HG03378 (cell line): ENCODE results near the gene UXS1.
"Not testable (repeated sequence)": the region's sequence is repeated elsewhere in the genome, so short reads cannot be mapped to it uniquely, and the experiment has no call there.

Experiments used
- ATAC-seq: cut with Tn5 transposase; IDR thresholded peaks from one replicate; pipeline ENCODE4 v1.9.1; 2021; ENCODE audit warnings: mild to moderate bottlenecking, moderate library complexity; ENCODE audit not compliant: unreplicated experiment

The UXS1 gene

DNA sequence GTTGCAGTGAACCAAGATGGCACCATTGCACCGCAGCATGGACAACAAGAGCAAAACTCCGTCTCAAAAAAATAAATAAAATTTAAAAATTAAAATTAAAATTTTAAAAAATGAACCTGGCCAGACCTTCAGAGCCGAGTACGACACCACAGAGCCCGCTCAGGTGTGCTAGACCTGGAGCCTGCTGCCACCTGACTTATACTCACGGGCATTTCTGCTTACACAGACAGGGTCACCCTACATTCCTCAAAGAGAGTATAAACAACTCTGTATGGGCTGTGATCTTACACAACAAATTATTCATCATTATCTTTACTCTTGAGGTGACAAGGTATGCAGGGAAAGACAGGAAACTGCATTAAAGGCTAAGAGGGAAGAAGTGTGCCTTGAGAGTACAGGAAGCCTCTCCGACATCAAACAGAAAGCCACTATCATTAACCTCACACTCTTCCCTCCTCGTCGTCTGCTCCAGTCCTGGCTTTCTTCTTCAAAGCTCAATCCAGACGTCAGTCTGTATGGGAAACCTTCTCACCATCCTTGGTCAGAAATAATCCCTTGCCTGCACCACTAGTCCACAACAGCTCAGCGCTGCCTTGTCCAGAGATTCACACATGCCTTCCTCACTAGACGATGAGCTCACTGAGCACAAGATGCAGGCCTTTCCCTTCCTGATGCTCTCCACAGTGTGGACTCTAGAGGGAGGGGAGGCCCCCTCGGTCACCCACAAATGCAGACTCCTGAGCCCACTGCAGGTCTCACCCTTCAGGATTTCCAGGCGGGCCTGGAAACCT is 56.2 kb downstream of the UXS1 start:
- ATAC-seq: no peak

DNA sequence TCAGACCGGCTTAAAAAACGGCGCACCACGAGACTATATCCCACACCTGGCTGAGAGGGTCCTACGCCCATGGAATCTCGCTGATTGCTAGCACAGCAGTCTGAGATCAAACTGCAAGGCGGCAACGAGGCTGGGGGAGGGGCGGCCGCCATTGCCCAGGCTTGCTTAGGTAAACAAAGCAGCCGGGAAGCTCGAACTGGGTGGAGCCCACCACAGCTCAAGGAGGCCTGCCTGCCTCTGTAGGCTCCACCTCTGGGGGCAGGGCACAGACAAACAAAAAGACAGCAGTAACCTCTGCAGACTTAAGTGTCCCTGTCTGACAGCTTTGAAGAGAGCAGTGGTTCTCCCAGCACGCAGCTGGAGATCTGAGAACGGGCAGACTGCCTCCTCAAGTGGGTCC is 62.9 kb downstream of the UXS1 start:
- ATAC-seq: not testable (repeated sequence)

DNA sequence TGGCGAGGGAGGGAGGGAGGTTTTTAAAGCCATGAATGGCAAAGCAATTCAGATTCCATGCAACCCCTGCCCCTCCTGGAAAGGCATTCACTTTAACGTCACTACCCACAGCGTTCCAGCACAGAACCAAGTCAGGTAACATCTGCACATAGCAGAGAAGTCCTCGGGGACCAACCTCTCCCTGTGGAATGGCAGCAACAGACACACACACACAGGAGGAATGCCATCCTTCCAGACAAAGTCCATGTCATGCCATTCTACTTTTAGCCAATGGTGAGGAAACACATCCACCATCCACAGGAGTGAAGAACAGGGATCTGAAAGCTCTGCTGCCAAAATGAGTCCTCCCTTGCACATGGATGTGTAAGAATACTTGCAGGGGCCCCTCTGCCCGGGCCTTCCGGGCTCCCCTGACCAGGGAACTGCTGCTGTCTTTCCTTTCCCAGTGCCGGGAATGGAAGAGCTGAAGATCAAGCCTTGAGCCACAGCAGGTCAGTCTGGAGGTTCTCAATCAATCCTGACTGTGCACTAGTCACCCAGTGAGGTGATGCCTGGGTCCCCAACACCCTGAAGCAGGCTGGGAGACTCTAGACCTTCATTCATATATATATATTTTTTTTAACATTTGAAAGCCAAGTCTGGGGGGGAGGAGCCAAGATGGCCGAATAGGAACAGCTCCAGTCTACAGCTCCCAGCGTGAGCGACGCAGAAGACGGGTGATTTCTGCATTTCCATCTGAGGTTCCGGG is 63.7 kb downstream of the UXS1 start:
- no peak for ATAC-seq

DNA sequence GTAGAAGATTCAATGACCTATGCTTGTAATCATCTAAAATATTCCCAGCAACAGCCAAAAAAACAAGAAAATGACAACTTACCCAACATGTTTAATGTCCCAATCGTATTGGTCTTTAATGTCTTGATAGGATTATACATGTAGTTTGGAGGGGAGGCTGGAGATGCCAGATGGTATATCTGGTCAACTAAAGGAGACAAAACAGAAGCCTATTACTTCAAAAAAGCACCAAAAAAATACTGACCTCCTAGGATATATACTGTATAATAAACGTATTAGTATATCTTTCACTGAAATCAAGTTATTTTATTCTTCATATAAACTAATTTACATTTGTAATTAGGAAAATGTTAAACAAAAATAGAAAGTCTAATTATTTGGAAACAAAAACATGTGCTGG is 64.5 kb downstream of the UXS1 start:
- ATAC-seq: no peak

DNA sequence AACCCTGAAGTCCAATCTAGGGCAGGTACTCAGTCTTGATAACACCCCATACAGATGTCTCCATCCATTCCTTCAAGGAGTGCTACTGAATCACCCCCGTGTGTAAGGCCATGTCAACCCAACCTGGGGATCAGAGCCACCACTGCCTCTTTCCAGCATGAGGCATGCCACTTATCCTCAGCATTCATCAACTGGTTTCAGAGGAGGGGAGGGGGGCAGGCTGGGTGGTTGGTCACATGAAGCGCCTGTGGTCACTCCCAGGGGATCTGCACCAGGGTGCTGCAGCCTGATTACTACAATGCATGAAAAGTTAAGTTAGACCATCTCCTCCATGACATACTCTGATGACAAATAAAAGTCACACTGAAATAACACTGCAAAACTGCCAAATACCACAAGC is 65.0 kb downstream of the UXS1 start:
- ATAC-seq: no peak

DNA sequence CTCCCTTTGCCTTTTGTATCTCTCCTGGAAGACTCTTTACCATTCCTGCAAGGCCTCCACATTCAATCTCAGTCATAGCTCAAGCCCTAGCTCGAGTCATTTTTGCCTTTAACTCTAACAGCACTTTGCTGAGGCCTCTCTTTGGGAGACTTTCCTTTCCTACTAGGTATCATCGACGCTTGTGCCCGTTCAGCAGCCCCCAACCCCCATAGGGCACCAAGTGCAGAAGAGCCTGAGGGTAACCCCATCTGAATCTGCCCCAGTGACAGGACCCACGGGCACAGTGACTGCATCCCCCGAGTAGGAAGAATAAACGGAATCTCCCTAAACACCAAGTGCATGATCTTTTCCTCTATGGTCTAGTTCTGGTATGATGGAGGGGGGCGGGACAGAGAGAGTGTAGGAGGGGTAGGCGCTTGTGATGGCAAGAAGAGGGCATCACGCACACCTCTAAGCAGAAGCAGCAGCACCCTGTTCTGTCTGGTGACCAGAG is 66.3 kb downstream of the UXS1 start:
- no peak for ATAC-seq

DNA sequence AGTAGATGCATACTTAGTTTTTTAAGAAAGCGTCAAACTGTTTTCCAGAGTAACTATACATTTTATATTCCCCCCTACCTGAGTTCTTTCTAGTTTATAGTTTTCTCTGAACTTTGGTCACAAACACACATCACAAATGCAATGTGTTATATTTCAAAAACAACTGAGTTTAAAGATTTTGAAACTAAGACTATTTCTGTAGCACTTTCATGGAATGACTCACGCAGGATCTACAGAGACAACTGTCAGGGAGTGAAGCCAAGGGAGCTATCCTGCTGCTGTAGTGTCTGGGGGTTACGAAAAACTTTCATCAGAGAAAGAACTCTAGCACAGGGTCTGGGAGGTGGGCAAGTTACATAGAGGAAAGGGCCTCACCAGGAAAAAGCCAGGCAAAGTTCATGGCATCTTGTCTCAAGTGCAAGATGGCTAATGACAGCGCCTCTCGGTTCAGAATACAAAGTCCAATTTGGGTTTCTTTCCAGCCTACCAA is 66.8 kb downstream of the UXS1 start:
- ATAC-seq: no peak

DNA sequence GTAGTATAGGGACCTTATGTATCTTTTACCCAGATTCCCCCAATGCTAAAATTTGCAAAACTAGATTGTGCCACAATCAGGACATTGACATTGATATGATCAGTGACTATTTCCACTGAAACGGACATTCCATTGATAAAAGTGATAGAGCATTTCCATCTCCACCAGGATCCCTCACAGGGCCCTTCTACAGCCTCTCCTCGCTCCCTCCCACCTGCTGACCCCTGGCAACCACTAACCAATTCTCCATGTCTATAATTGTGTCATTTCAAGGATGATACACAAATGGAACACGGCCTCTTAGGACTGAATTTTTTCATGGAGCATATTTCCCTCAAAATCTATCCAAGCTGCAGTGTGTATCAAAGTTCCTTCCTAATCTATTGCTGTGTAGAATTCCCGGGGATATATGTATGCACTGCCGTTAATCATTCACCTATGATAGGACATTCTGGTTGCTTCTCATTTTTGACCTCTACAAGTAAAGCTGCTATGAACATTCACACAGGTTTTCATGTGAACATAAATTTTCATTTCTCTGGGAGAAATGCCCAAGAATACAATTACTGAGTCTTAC is 67.3 kb downstream of the UXS1 start:
- ATAC-seq: no peak

DNA sequence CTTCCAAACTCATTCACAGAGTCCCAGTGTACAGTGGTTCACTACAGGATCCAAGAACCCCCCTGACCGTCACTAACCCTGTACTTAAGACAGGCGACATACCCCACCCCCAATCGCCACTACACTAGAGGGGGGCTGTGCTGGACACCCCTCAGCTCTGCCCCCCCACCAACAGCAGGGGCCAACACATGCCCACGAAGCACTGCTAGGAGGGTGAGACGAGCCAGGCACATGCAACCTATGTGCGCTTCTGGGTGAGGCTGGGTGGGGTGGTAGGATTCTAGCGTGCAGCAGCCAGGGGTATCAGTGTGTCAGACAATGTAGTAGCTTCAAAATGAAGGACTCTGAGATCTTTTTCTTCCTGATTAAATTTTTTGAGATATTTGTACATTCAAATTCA is 67.8 kb downstream of the UXS1 start:
- ATAC-seq: no peak

DNA sequence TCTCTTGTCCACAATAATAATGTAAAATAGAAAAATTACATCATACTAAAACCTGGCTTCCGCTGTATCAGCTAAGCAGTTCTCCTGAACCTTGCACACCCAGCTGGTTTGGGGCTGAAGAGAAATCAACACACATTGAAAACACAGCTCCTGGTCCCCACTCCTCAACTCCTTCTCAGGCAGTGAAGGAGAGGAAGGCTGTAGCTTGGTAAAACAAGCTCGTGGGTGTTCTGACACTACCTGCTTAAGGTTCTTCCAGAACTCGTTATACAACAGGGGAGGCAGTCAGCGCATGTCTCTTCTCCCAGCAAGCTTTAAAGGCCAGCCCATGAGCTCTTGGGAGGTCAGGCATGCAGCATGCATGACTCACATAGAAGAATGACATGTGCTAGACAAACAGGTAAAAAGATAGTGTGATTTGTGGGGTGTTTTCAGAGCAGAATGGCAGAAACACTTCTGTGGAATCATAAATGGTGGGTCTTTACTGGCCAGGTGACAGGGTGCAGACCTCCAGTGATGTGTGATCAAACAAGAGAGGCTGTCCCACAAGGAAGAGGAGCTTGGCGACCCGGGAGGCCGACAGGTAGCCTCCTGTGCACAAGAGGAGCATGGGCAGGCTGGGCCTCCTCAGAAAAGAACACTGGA is 69.1 kb downstream of the UXS1 start:
- no peak for ATAC-seq

DNA sequence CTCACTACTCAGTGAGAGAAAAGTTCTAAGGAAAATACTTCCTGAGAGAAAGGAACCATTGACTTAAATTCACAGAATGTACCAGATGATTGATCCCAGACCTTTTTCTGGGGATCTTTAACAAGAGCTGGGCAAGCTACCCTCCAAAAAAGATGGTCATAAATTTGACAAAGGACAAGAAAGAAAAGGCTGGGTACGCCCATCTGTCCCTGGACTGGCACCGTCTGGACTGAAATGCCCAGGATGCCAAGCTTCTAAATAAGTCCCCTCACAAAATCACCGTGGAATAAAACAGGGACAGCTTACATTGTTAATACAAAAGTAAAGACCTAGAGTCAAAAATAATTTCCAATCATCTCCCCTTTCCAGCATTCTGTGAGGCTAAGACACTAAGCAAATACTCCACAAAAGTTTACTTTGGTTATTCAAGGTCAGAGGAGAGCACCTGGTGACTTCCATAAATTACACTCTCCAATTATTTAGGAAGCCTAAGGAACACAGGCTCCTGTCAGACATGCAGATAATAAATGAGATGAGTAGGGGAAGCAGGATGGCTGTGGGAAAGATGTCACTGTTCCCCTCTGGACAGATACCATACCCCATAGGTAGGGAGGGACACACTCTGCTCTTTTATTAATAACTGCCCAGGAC is 69.9 kb downstream of the UXS1 start:
- ATAC-seq: no peak

DNA sequence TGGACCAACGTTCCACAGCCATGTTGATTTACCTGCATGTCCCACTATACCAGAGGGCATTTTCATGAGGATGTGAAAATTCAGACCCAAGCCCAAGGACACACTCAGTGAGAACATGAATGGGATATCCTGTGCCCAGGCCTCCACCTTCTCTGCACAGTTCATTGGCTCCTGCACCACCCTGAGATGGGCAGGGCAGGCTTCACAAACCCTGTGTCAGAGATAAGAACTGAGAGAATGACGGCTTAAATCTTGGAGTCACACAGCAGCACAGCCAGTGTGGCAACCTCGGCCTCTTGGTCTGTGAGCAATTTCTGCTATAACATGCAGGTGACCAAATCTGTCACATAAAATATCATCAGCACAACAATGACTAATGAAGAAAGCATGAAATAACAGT is 71.9 kb downstream of the UXS1 start:
- ATAC-seq: no peak

DNA sequence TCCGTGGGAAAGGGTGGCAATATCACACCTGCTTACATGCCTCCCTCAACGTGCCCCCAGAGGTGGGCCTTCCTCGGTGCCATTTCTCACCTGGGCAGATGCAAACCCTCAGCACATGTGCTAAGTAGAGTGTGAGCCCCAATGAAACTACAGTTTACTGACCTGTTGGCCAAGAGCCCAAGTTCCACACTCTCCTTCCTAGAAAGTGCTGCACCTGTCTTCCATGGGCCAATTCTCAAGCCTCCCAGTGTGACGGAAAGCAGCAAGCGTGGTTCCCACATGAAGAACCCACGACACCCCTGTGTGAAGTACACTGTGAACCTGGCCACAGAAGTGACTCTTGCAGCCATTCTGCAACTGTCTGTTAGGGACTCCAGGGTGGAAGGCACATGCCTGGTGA is 73.7 kb downstream of the UXS1 start:
- no peak for ATAC-seq

DNA sequence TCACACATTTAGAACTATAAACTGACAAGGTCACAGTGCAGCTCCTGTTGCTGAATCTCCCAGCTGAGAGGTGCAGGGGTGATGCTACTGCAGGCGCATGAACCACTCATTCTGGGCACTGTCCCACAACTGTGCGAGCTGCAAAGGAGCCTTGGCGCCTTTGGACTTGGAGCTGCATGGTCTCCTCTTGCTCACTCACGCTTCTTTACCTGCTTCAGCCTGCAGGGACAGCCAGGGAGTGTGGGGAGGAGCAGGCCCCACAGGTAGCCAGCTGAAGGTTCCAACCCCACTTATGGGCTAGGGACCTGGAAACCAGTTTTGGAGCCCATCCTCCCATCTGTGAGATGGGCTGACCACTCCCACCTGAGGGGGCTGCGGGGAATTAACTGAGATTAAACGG is 75.0 kb downstream of the UXS1 start:
- no peak for ATAC-seq

DNA sequence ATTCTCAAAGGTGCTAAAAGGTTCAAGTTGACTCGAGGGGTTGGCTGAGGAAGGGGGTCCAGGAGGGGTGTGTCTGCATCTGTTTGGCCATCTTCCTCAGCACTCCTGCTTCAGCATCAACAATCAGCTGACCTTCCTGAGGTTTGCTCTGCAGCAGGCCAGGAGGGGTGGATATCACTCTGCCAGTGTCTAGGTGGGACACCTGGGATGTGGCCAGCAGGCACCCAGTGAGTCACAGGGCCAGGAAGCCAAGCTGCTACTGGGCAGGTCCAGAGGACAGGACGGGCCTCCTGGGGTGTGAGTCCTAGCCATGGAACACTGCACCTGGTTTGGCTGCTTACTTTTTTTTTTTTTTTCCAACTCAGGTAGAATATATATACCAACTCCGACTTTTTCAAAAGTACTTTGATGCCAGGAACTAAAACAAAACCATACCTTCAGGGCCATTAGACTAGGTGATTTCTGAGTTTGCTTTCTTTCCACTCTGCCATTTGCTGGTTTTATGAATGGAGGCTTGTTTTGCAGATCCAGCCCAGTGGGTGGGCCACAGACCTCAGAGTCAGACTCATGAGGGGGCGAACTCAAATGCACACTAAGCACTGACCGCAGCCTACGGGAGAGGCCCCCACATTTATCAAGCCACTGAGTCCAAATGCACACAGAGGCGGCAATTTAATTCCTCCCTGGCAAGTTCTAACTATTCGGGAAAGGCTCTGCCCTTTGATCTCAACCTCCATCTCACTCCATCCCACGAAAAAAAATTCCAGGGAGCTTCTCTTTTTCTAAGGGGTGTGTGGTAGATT is 76.0 kb downstream of the UXS1 start:
- ATAC-seq: no peak

DNA sequence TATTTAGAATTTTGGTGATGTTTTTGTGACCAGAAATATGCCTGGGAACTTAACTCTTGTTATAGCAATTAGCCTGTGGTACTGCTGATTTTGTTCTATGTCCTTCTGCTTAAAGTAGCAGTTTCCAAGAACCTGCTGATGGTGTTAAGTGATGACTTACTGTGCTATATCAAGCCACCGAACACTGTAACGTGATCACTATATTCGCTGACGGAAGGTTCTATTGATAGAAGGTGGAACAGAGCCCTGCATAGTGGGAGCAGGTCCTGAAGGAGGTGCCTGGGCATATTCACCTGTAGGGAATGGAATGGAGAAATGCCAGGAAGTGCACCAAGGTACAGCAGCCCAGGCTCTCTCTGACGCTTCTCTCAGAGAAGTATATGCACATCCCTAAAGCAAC is 76.8 kb downstream of the UXS1 start:
- ATAC-seq: no peak

DNA sequence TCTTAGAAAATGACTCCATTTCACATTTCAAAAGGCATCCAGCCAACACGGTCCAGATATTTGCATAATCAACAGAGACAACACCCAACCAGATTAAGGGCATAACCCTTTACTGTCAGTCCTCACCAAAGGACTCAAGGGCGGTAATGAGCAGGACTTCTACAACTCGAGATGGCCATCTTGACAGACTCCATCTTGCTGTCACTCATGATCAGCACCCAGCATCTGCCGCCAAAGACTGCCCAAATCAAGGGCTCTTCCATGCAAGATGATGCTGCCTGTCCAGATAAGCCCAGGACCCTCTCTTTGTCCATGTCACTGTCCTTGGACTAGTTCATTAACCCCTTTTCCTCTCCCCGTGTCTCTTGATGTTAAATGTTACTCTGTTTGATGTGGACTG is 77.9 kb downstream of the UXS1 start:
- ATAC-seq: no peak

DNA sequence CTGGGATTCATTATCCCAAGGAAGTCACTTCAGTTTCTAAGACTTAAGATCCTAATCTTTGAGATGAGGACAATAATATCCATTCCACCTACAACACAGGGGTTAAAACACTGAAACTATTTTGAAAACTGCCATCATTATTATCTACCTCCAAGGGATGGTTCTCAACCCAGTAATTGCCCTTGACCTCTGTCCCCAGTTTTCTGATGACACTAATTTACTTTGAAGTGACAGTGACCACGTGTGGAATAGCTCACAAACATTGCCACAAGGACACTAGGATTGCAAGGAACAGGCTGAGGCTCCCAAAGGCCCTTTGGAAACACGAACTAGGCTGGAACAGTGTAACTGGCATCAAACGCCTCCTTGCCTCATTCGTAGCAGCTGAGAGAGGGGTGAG is 78.4 kb downstream of the UXS1 start:
- ATAC-seq: no peak

DNA sequence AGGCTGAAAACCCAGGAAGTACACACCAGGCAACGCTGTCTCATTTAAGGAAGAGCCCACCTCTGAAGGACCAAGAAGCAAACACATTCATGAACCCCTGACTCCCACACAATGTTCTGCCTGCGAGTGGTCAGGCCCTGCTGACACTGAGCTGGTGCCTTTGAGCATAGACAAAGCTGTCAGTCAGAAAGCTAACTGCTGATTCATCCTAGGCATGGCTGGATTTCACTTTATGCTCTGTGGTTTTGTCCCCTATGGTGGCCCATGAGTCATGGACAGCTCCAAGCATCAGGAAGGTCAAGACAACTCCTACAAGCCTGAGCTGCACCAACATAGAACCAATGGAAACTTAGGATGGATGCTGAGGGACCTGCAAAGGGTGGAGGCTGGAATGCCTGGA is 78.9 kb downstream of the UXS1 start:
- ATAC-seq: peak; percentile 82

DNA sequence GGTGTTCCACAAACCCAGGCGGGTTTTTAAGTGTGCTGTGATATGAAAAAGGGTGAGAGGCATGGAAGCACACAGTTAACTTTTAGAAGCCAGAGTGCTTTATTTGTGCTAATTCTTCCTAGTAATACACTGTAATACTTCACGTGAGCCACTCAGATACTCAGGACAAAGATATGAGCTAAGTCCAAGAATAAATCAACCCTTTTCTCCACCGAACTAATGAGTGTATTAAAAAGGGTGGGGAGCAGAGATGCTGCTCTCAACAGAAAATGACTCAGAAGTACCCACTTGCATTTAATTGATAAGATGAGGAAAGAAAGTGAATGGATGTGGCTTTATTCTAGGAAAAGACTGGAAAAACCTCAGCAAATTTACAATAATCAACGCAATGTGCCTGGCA is 79.9 kb downstream of the UXS1 start:
- ATAC-seq: no peak
